Subcutaneous abdominal adipose tissue (tissue), 5 donors: Measurements from ENCODE around the gene CBX8.

Experiments used
- H3K27ac ChIP-seq: one replicate; pipeline ENCODE4 v1.7.0; 2013; ENCODE audit warnings: low read depth, mild to moderate bottlenecking, inconsistent platforms, low read length, moderate library complexity
- H3K27me3 ChIP-seq, 5 donors: one replicate each; pipeline ENCODE4 v1.7.0; 2013; ENCODE audit warnings: low read length in 5 of 5, inconsistent platforms in 1 of 5; ENCODE audit not compliant: control insufficient read depth in 5 of 5, insufficient read depth in 4 of 5
- H3K36me3 ChIP-seq, 5 donors: one replicate each; pipeline ENCODE4 v1.7.0; 2013; ENCODE audit warnings: low read length in 5 of 5; ENCODE audit not compliant: control insufficient read depth in 5 of 5, insufficient read depth in 5 of 5
- H3K4me1 ChIP-seq, 5 donors: one replicate each; pipeline ENCODE4 v1.7.0; 2013; ENCODE audit warnings: low read length in 5 of 5, mild to moderate bottlenecking in 3 of 5, moderate library complexity in 1 of 5; ENCODE audit not compliant: control insufficient read depth in 5 of 5, insufficient read depth in 5 of 5
- H3K4me3 ChIP-seq, 5 donors: one replicate each; pipeline ENCODE4 v1.7.0; 2013; ENCODE audit warnings: low read length in 5 of 5, low read depth in 1 of 5
- H3K9ac ChIP-seq, 5 donors: one replicate each; pipeline ENCODE4 v1.7.0; 2013; ENCODE audit warnings: low read length in 5 of 5, mild to moderate bottlenecking in 4 of 5, moderate library complexity in 3 of 5
- H3K9me3 ChIP-seq, 5 donors: one replicate each; pipeline ENCODE4 v1.7.0; 2013; ENCODE audit warnings: low read length in 5 of 5; ENCODE audit not compliant: control insufficient read depth in 5 of 5
- donor health status: healthy.
- donor health status: healthy.
- donor health status: healthy.
- donor health status: healthy.
- donor health status: healthy.

CBX8 gene

GRCh38 chr17:79750650-79751545 is 46.0 kb downstream of the CBX8 start:
- H3K9me3 ChIP-seq, result no peaks in the 10 kb centered on the region
- no peak overlapping the region for H3K4me3 ChIP-seq
- H3K36me3 ChIP-seq, result no peaks in the 10 kb centered on the region
- H3K9ac ChIP-seq, result no peak overlapping the region
- no peak overlapping the region for H3K27ac ChIP-seq
- H3K27me3 ChIP-seq, result peaks cover 31 to 46% (median 39%) of the 10 kb centered on the region in 5 donors
- peaks cover 0 to 9% (median 0%) of the 10 kb centered on the region in 5 donors for H3K4me1 ChIP-seq

GRCh38 chr17:79749958-79750357 is 46.9 kb downstream of the CBX8 start:
- H3K36me3 ChIP-seq, result no peaks in the 10 kb centered on the region
- H3K27me3 ChIP-seq, result peaks cover 29 to 51% (median 42%) of the 10 kb centered on the region in 5 donors
- H3K9ac ChIP-seq, result no peak overlapping the region
- no peak overlapping the region for H3K4me3 ChIP-seq
- no peak overlapping the region for H3K27ac ChIP-seq
- no peaks in the 10 kb centered on the region for H3K9me3 ChIP-seq
- peaks cover 0 to 9% (median 0%) of the 10 kb centered on the region in 5 donors for H3K4me1 ChIP-seq

DNA sequence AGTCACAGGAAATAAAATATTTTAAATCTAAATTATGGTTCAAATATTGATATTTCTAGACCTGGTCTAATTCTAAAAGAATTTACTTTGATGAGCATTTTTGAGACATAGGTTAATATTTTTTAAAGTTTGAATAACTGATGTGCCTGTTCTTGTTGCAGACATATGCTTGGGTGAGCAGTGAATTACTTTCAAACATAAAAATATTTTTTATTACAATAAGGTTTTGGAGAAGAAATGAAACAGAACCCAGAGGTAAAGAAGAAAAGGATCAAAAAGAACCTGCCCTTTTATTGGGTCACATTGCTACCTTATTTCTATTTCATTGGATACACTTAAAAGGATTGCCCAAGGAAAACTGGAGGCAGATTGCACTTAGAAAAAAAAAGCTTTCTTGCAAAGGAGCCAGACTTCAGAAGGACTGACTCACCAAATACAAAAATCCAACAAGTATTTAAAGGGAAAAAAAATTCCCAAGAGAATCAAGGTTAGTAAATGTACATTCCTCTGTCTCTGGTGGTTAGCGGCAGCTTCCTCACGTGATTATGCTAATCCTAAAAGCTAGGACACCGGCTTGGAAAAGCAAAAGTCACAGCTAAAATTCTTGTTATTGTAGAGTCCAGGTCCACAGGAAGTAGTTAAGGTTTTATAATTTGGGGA is 47.6 kb downstream of the CBX8 start:
- no peak overlapping the region for H3K4me3 ChIP-seq
- no peaks in the 10 kb centered on the region for H3K36me3 ChIP-seq
- peaks cover 0 to 9% (median 0%) of the 10 kb centered on the region in 5 donors for H3K4me1 ChIP-seq
- peaks cover 29 to 51% (median 42%) of the 10 kb centered on the region in 5 donors for H3K27me3 ChIP-seq
- H3K9ac ChIP-seq, result no peak overlapping the region
- no peak overlapping the region for H3K27ac ChIP-seq
- no peaks in the 10 kb centered on the region for H3K9me3 ChIP-seq

GRCh38 chr17:79748295-79749099 is 48.4 kb downstream of the CBX8 start:
- Histone ChIP-seq H3K9me3 (no peaks in the 10 kb centered on the region), H3K36me3 (no peaks in the 10 kb centered on the region), H3K4me1 (peaks cover 0 to 9% (median 0%) of the 10 kb centered on the region in 5 donors), H3K4me3 (no peak overlapping the region), H3K27ac (no peak overlapping the region), H3K9ac (no peak overlapping the region), H3K27me3 (peaks cover 29 to 51% (median 42%) of the 10 kb centered on the region in 5 donors)

- Histone ChIP-seq H3K9me3 (no peaks in the 10 kb centered on the region), H3K36me3 (no peaks in the 10 kb centered on the region), H3K9ac (no peak overlapping the region), H3K4me1 (peaks cover 0 to 9% (median 0%) of the 10 kb centered on the region in 5 donors), H3K27ac (no peak overlapping the region), H3K27me3 (peaks cover 29 to 49% (median 40%) of the 10 kb centered on the region in 5 donors), H3K4me3 (no peak overlapping the region)
Measured at GRCh38 chr17:79747508-79748294, 49.2 kb downstream of the CBX8 start.

- Histone ChIP-seq H3K9ac (no peak overlapping the region), H3K9me3 (no peaks in the 10 kb centered on the region), H3K27me3 (peaks cover 33 to 52% (median 42%) of the 10 kb centered on the region in 5 donors), H3K36me3 (no peaks in the 10 kb centered on the region), H3K27ac (no peak overlapping the region), H3K4me3 (no peak overlapping the region), H3K4me1 (peaks cover 0 to 12% (median 5%) of the 10 kb centered on the region in 5 donors)
Measured at GRCh38 chr17:79746889-79747507, 49.9 kb downstream of the CBX8 start.

DNA sequence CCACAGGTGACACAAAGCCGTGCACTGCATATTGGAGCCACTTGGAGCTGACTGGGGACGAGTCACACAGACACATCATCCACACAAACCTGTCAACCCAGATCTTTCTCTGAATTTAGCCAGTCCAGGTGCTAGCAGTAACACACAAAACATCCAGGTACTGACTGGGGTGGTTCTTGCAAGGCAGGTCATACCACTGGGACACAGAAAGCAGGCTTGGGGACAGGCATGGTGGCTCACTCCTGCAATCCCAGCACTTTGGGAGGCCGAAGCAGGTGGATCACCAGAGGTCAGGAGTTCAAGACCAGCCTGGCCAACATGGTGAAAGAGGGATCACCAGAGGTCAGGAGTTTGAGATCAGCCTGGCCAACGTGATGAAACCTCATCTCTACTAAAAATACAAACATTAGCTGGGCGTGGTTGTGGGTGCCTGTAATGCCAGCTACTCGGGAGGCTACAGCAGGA is 51.2 kb downstream of the CBX8 start:
- Histone ChIP-seq H3K27me3 (peaks cover 31 to 46% (median 40%) of the 10 kb centered on the region in 5 donors), H3K9me3 (no peaks in the 10 kb centered on the region), H3K27ac (no peak overlapping the region), H3K4me3 (no peak overlapping the region), H3K36me3 (no peaks in the 10 kb centered on the region), H3K4me1 (peaks cover 0 to 17% (median 9%) of the 10 kb centered on the region in 5 donors), H3K9ac (no peak overlapping the region)

DNA sequence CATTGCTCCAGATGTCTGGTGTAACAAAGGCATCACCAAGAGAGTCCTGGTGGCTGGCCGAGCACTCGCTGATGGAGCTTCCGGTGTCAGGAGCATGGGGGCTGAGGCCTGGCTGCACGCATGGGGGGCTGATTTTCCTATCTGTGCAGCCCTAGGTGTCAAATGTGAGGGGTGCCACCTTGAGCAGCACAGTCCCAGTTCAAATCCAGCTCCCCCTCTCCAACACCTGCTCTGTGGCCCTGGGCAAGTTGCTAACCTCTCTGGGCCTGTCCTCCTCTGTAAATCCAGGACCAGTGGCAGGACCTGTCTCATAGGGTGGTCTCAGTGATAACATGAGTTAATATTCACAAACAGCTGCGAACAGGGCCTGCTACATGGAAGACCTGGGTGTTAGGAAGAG is 53.3 kb downstream of the CBX8 start:
- Histone ChIP-seq H3K4me1 (peaks cover 0 to 17% (median 9%) of the 10 kb centered on the region in 5 donors), H3K27me3 (peaks cover 35 to 58% (median 48%) of the 10 kb centered on the region in 5 donors), H3K9me3 (no peaks in the 10 kb centered on the region), H3K9ac (no peak overlapping the region), H3K36me3 (no peaks in the 10 kb centered on the region), H3K27ac (no peak overlapping the region), H3K4me3 (no peak overlapping the region)
